H1 (cell line): ENCODE data around the gene PLEKHH2. TPM values are rescaled to one million over a fixed set of nuclear protein-coding genes. Genes with fewer than 3 reads are reported as not detected.

Experiments used
- CTCF ChIA-PET: fragments of 300-600 bp; sonication (Branson Sonifier 250); formaldehyde crosslinking; loops from one replicate; lab custom pipeline; 2021; ENCODE audit not compliant: partially characterized antibody; lab: Charles Lee
- POLR2A ChIA-PET: fragments of 300-600 bp; sonication (Branson Sonifier 250); formaldehyde crosslinking; loops from one replicate; lab custom pipeline; 2021; ENCODE audit warnings: inconsistent platforms; ENCODE audit not compliant: partially characterized antibody; lab: Charles Lee
- DNase-seq, 2 experiments: peaks; one replicate each; pipeline versions ENCODE4 v3.0.0 to v3.0.0-alpha.2; 2010 to 2022; ENCODE audit warnings: low spot score in 2 of 2, low read depth in 1 of 2, mixed read lengths in 1 of 2
- FAIRE-seq: peaks from 2 replicates; lab custom pipeline; 2011; peaks lifted over from hg19 to GRCh38; lab: Jason Lieb, UNC
- H2AFZ ChIP-seq: 2 replicates; pipeline ENCODE4 v1.8.1; 2012; ENCODE audit warnings: low read length, inconsistent platforms
- H2AK5ac ChIP-seq: 2 replicates; pipeline ENCODE4 v1.6.1; 2013; ENCODE audit warnings: low read depth, low read length
- H2BK120ac ChIP-seq: replicated peaks from 2 replicates; pipeline ENCODE3; 2013; ENCODE audit warnings: low read depth, low read length, inconsistent platforms
- H2BK12ac ChIP-seq: 2 replicates; pipeline ENCODE4 v1.6.1; 2013; ENCODE audit warnings: low read depth, low read length
- H2BK15ac ChIP-seq: 2 replicates; pipeline ENCODE4 v1.6.1; 2013; ENCODE audit warnings: low read length
- H2BK20ac ChIP-seq: 2 replicates; pipeline ENCODE4 v1.6.1; 2013; ENCODE audit warnings: low read length
- H2BK5ac ChIP-seq: 2 replicates; pipeline ENCODE4 v1.6.1; 2013; ENCODE audit warnings: low read depth, low read length
- H3K14ac ChIP-seq: 2 replicates; pipeline ENCODE4 v1.6.1; 2013; ENCODE audit warnings: inconsistent platforms; ENCODE audit not compliant: insufficient read length
- H3K18ac ChIP-seq: 2 replicates; pipeline ENCODE4 v1.6.1; 2013; ENCODE audit warnings: low read length; ENCODE audit errors: extremely low read depth
- H3K23ac ChIP-seq: 2 replicates; pipeline ENCODE4 v1.6.1; 2013; ENCODE audit warnings: inconsistent platforms; ENCODE audit not compliant: insufficient read length
- H3K23me2 ChIP-seq: 2 replicates; pipeline ENCODE4 v1.6.1; 2013; ENCODE audit warnings: low read depth, low read length
- H3K27ac ChIP-seq: 2 replicates; pipeline ENCODE4 v1.6.1; 2011; ENCODE audit warnings: low read depth, low read length, inconsistent platforms
- H3K27me3 ChIP-seq, 4 experiments: replicated peaks in 1 of 4; 1 replicate in 1 of 4; 2 replicates in 3 of 4; pipeline versions ENCODE4 v1.6.1 to v1.8.1; 2011 to 2013; ENCODE audit warnings: low read length in 3 of 4, mild to moderate bottlenecking in 3 of 4, inconsistent platforms in 2 of 4, mixed read lengths in 2 of 4, moderate library complexity in 1 of 4; ENCODE audit not compliant: control insufficient read depth in 3 of 4, insufficient read depth in 3 of 4; ENCODE audit errors: extremely low read depth in 1 of 4
- H3K36me3 ChIP-seq, 4 experiments: 2 replicates each; pipeline versions ENCODE4 v1.6.1 to v1.8.1; 2011 to 2013; ENCODE audit warnings: mild to moderate bottlenecking in 4 of 4, low read length in 3 of 4, moderate library complexity in 2 of 4, control low read depth in 1 of 4, inconsistent platforms in 1 of 4; ENCODE audit not compliant: insufficient read depth in 4 of 4, control insufficient read depth in 2 of 4
- H3K4ac ChIP-seq: replicated peaks from 2 replicates; pipeline ENCODE3; 2013; ENCODE audit warnings: low read length, low read depth, mixed read lengths, inconsistent platforms; ENCODE audit not compliant: insufficient read length
- H3K4me1 ChIP-seq, 4 experiments: replicated peaks in 1 of 4; 1 replicate in 1 of 4; 2 replicates in 3 of 4; pipeline versions ENCODE4 v1.6.1 to v1.8.1; 2011 to 2013; ENCODE audit warnings: low read length in 3 of 4, inconsistent platforms in 2 of 4, mixed read lengths in 1 of 4; ENCODE audit not compliant: insufficient read depth in 4 of 4, control insufficient read depth in 3 of 4
- H3K4me2 ChIP-seq, 2 experiments: 2 replicates each; pipeline versions ENCODE4 v1.6.1 to v1.8.1; 2011 to 2013; ENCODE audit warnings: low read depth in 2 of 2, low read length in 2 of 2, control low read depth in 1 of 2, inconsistent platforms in 1 of 2, mild to moderate bottlenecking in 1 of 2; ENCODE audit not compliant: insufficient read depth in 1 of 2
- H3K4me3 ChIP-seq, 4 experiments: fragments of 200-600, 300-600 bp in 1 of 4; sonication (generic), shearing (Covaris generic), sonication (Bioruptor Twin) in 1 of 4; 2 replicates each; pipeline versions ENCODE4 v1.5.1 to v1.8.1; 2011 to 2016; ENCODE audit warnings: low read length in 4 of 4, low read depth in 3 of 4, control low read depth in 2 of 4, inconsistent platforms in 2 of 4, mild to moderate bottlenecking in 2 of 4, mixed read lengths in 1 of 4, moderate library complexity in 1 of 4; ENCODE audit not compliant: insufficient read depth in 2 of 4; ENCODE audit errors: extremely low read depth in 1 of 4
- H3K56ac ChIP-seq: replicated peaks from 2 replicates; pipeline ENCODE3; 2013; ENCODE audit warnings: low read depth, mild to moderate bottlenecking, mixed read lengths, low read length, inconsistent platforms; ENCODE audit not compliant: insufficient read length
- H3K79me1 ChIP-seq: 2 replicates; pipeline ENCODE4 v1.6.1; 2013; ENCODE audit warnings: low read depth, low read length, control low read depth
- H3K79me2 ChIP-seq, 2 experiments: 2 replicates each; pipeline versions ENCODE4 v1.6.1 to v1.8.1; 2012 to 2013; ENCODE audit warnings: low read length in 2 of 2, mild to moderate bottlenecking in 2 of 2, inconsistent platforms in 1 of 2; ENCODE audit not compliant: insufficient read depth in 2 of 2, control insufficient read depth in 1 of 2
- H3K9ac ChIP-seq, 4 experiments: replicated peaks in 1 of 4; 1 replicate in 1 of 4; 2 replicates in 3 of 4; pipeline versions ENCODE4 v1.6.1 to v1.8.1; 2011 to 2013; ENCODE audit warnings: low read depth in 3 of 4, low read length in 3 of 4, control low read depth in 2 of 4, mild to moderate bottlenecking in 2 of 4, moderate library complexity in 2 of 4, inconsistent platforms in 1 of 4; ENCODE audit errors: extremely low read depth in 1 of 4
- H3K9me3 ChIP-seq, 2 experiments: 2 replicates each; pipeline versions ENCODE4 v1.6.1 to v1.8.1; 2012 to 2013; ENCODE audit warnings: mild to moderate bottlenecking in 2 of 2, moderate library complexity in 2 of 2, control low read depth in 1 of 2, inconsistent platforms in 1 of 2, low read depth in 1 of 2, low read length in 1 of 2, mixed read lengths in 1 of 2; ENCODE audit not compliant: insufficient read depth in 2 of 2
- H4K20me1 ChIP-seq, 2 experiments: replicated peaks in 1 of 2; 2 replicates each; pipeline versions ENCODE3 to v1.8.1; 2011 to 2013; ENCODE audit warnings: inconsistent platforms in 2 of 2, low read length in 2 of 2, mild to moderate bottlenecking in 1 of 2; ENCODE audit not compliant: insufficient read depth in 2 of 2, control insufficient read depth in 1 of 2
- H4K5ac ChIP-seq: 2 replicates; pipeline ENCODE4 v1.6.1; 2013; ENCODE audit warnings: low read length, low read depth, mixed read lengths, inconsistent platforms; ENCODE audit not compliant: insufficient read length
- H4K8ac ChIP-seq: 2 replicates; pipeline ENCODE4 v1.8.0; 2013; ENCODE audit warnings: mild to moderate bottlenecking, moderate library complexity, low read length, inconsistent platforms; ENCODE audit not compliant: insufficient read depth; ENCODE audit errors: extremely low read depth
- H4K91ac ChIP-seq: replicated peaks from 2 replicates; pipeline ENCODE3; 2013; ENCODE audit warnings: low read length, mixed read lengths, inconsistent platforms; ENCODE audit not compliant: insufficient read length
- BACH1 ChIP-seq: IDR thresholded peaks from 2 replicates; pipeline ENCODE4 v1.6.1; 2012; ENCODE audit warnings: low read length, improper control_type of control experiment
- CBX8 ChIP-seq: fragments of 300-800, 300-1000 bp; sonication (generic); IDR thresholded peaks from 2 replicates; pipeline ENCODE4 v1.7.1; 2016; ENCODE audit warnings: low read depth, low read length, borderline replicate concordance
- CREB1 ChIP-seq: IDR thresholded peaks from 2 replicates; pipeline ENCODE4 v1.6.1; 2012; ENCODE audit warnings: inconsistent platforms
- GABPA ChIP-seq: IDR thresholded peaks from 2 replicates; pipeline ENCODE4 v1.6.1; 2011; ENCODE audit warnings: mild to moderate bottlenecking, low read length, moderate library complexity, borderline replicate concordance; ENCODE audit not compliant: insufficient read depth
- GTF2F1 ChIP-seq: IDR thresholded peaks from 2 replicates; pipeline ENCODE4 v1.6.1; 2012; ENCODE audit warnings: low read depth, low read length, improper control_type of control experiment, borderline replicate concordance
- KDM5A ChIP-seq: fragments of 200-600 bp; IDR thresholded peaks from 2 replicates; pipeline ENCODE4 v1.7.1; 2012; ENCODE audit warnings: mild to moderate bottlenecking, low read length, inconsistent platforms, mixed read lengths
- PHF8 ChIP-seq: fragments of 200-600 bp; sonication (generic); conservative IDR thresholded peaks from 2 replicates; pipeline ENCODE4 v1.7.1; 2012; ENCODE audit warnings: low read depth, mild to moderate bottlenecking, inconsistent platforms, low read length, moderate library complexity
- POLR2A ChIP-seq, 2 experiments: IDR thresholded peaks; 1 replicate in 1 of 2; 2 replicates in 1 of 2; pipeline ENCODE4 v1.6.1; 2011; ENCODE audit warnings: low read depth in 2 of 2, low read length in 2 of 2, mild to moderate bottlenecking in 2 of 2; ENCODE audit errors: control extremely low read depth in 1 of 2
- SRF ChIP-seq: IDR thresholded peaks from 2 replicates; pipeline ENCODE4 v1.6.1; 2011; ENCODE audit warnings: mild to moderate bottlenecking, low read depth, low read length, moderate library complexity
- TAF1 ChIP-seq: IDR thresholded peaks from 2 replicates; pipeline ENCODE4 v1.6.1; 2011; ENCODE audit warnings: mild to moderate bottlenecking, low read depth, low read length
- WGBS, 2 experiments: shearing (Covaris generic) in 1 of 2; methylation state at CpG; one replicate each; pipeline versions ENCODE4 v1.1.6 to v1.1.7; 2013 to 2015; ENCODE audit warnings: low lambda C conversion rate in 2 of 2, mixed read lengths in 2 of 2, inconsistent platforms in 1 of 2, low coverage in 1 of 2, missing lambda C conversion rate in 1 of 2; ENCODE audit not compliant: insufficient replicate concordance in 2 of 2, insufficient coverage in 1 of 2, insufficient read length in 1 of 2; ENCODE audit errors: extremely low coverage in 1 of 2, missing lambda C conversion rate in 1 of 2; 5-methylcytosine and 5-hydroxymethylcytosine counted together
- polyA plus RNA-seq, 7 experiments: library from polyadenylated mRNA; depleted of rRNA in 3 of 7; stranded (reverse) in 5 of 7; unstranded in 2 of 7; fragments of >200 nt in 5 of 7; fragments of 200-250 nt in 2 of 7; gene quantifications; 1 replicate in 5 of 7; 2 replicates in 1 of 7; 4 replicates in 1 of 7; pipeline versions ENCODE4 v1.2.1 to v1.2.3, GENCODE V29; 2011 to 2013; ENCODE audit warnings: missing spikeins in 2 of 7, mixed read lengths in 2 of 7
- total RNA-seq: library from RNA; stranded (reverse); fragmentation: NEBNext Ultra II Directional; extraction: Animal tissue kit (Norgen Biotek cat#: 25700); gene quantifications from 2 replicates; pipeline ENCODE4 v1.2.1, GENCODE V29; 2021

The PLEKHH2 gene
- total and polyA plus RNA-seq, 2 of the 8 experiments (the other 6 are each of a cell fraction or from before 2014, with no cell fraction given), result 2.2 to 5.0 TPM

DNA sequence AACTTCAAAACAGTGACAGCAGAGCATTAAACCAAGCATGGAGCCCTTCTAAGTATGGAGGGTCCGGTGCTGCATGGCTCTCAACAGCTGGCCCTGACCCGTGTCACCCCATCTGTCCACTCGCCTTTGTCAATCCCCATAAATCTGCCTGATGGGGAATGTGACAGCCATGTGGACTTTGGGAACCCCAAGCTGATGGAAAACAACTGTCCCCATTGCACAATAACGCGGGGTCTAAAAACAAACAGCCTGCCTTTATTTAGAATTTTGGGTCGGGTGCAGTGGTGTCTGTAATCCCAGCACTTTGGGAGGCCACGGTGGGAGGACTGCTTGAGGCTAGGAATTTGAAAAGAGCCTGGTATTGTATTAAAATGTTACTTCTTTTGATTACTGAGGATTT lies 24.1 kb upstream of the PLEKHH2 start:
- peak overlapping the region; percentile 30; the same call in 1 of the 2 replicates for H2AFZ ChIP-seq
- H3K18ac ChIP-seq, result no peak overlapping the region
- no peak for FAIRE-seq

More for the DNA sequence above, 24.1 kb upstream of the PLEKHH2 start:
- TF ChIP-seq PHF8 (no peak), SRF (no peak), CREB1 (no peak), GTF2F1 (no peak), CBX8 (no peak), TAF1 (no peak), KDM5A (no peak), GABPA (no peak), POLR2A (IDR thresholded peaks at IDR 0.05; ENCODE audit: control extremely low read depth in 1 of 2, low read depth in 2 of 2, low read length in 2 of 2) (no peak), BACH1 (no peak)
- H3K36me3 ChIP-seq, result no peaks in the 10 kb centered on the region
- no peaks in the 10 kb centered on the region for H4K20me1 ChIP-seq
- no peak overlapping the region for H2BK20ac ChIP-seq
- no peak overlapping the region for H3K14ac ChIP-seq
- H3K9ac ChIP-seq, result no peak overlapping the region
- H3K4me3 ChIP-seq, result no peak overlapping the region
- H2BK120ac ChIP-seq, result no peak overlapping the region
- DNase-seq, result no peak
- no peaks in the 10 kb centered on the region for H3K23me2 ChIP-seq
- no peak overlapping the region for H4K8ac ChIP-seq
- H3K56ac ChIP-seq, result no peak overlapping the region
- POLR2A ChIA-PET, result no interaction called here
- H3K79me1 ChIP-seq, result no peaks in the 10 kb centered on the region
- WGBS, 2 experiments, result 85% methylated on average over 7 of the region's 7 CpGs; no CpG with 5 or more reads in 1 of the 2 experiments
- no peak overlapping the region for H2BK5ac ChIP-seq
- no peaks in the 10 kb centered on the region for H3K9me3 ChIP-seq
- CTCF ChIA-PET, result interaction anchor here (0.9 to 5.6 kb wide), 11 partner anchors 10 to 265 kb away, joined by 3 to 46 read pairs (median 4); partner anchors contain the start of genes PLEKHH2 and THADA
- H2AK5ac ChIP-seq, result no peak overlapping the region
- no peak overlapping the region for H4K5ac ChIP-seq
- H3K4ac ChIP-seq, result no peak overlapping the region
- no peak overlapping the region for H3K4me2 ChIP-seq
- H3K27me3 ChIP-seq, result no peaks in the 10 kb centered on the region
- no peak overlapping the region for H3K27ac ChIP-seq
- no peak overlapping the region for H4K91ac ChIP-seq
- H3K79me2 ChIP-seq, result no peaks in the 10 kb centered on the region
- H3K23ac ChIP-seq, result no peak overlapping the region
- peaks cover 0 to 3% (median 0%) of the 10 kb centered on the region in 4 experiments; a peak in 1 of 7 replicates for H3K4me1 ChIP-seq
- no peak overlapping the region for H2BK12ac ChIP-seq
- H2BK15ac ChIP-seq, result no peak overlapping the region
